UCSD-AML1 (cell line): ENCODE measurements around the gene KRT74.
"Not testable (repeated sequence)": the region's sequence is repeated elsewhere in the genome, so short reads cannot be mapped to it uniquely, and the experiment has no call there.

ENCODE experiments used
- DNase-seq: peaks from one replicate; lab custom pipeline; 2025; ENCODE audit not compliant: unreplicated experiment; lab: John Stamatoyannopoulos, UW

The KRT74 gene

DNA sequence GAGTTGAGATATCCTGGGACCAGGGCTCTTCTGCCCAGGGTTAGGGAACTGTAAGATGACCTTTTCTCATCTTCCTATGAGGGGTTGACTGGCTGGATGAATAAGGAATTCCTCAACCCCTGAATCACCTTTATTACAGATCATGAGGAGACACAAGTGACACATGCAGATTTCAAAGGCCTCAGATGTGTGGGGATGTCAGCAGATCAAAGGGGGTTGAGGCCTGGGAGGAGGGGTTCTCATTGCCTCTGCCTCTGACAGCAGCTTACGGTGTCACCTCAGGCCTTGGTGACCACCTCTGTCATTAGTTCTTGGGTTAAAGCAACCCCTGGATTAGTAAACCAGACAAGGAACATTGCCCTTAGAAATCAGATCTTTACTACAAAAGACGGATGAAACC lies 29.7 kb upstream of the KRT74 start:
- no peak for DNase-seq

DNA sequence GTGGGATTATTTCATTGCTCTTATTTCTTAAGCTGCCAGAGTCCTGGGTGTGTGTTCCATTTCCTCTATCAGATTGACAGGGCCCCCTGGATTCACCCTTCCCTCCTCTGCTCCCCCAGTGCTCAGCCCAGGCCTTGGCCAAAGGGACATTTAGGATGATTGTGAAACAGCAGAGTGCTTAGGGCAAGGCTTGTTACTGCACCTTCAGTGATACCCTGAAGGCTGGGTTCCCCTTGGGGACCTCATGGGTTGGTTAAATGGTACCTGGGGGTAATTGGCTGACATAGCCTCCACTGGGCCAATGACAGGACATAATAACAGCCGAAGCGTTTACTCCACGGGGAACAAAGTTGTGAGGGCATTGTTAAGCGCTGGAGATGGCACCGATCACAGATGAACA lies 28.9 kb upstream of the KRT74 start:
- no peak for DNase-seq

DNA sequence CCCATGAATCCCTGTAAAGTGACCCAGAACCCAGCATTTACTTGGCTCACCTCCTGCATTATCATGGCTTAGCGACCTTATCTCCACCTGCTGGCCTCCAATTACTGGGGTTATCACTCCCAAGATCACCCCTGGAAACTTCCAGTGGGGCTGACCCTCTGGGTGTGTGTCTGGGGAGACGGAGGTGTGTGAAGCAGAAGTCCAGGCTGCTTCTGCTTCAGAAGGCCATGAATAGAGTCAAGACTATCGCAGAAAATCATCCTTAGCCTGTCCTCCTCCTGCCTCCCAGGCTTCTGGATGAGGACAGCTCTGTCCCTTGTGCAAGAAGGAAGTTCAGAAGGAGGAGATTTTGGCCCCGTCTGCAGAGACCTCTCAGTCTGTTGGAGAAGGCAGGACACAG lies 28.0 kb upstream of the KRT74 start:
- no peak for DNase-seq

DNA sequence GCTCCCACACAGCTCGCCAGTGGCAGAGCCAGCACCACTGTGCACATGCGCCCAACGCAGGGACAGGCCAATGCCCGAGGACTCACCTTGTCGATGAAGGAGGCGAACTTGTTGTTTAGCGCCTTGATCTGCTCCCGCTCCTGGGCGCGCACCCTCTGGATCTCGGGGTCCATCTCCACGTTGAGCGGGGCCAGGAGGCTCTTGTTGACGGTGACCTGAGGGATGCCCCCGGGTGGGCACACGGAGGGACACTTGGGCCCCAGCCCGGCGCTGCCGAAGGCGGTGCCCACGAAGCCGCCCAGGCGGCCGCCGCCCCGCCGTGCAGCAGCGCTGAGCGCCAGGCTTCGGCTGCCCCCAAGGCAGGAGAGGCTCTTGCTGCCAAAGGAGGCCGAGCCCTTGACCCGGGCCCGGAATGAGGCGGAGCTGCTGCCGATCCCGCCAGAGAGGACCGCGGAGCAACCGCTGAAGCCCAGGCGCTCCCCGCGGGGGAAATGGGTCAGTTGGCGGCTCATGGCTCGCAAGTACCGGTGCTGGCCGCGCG lies 27.4 kb upstream of the KRT74 start, which contains the start of gene KRT72:
TSS of gene KRT72 (minus strand) at position 523 of the 541 bp plus-strand sequence. CDS start at position 512, 11 bp downstream.
- no peak for DNase-seq

DNA sequence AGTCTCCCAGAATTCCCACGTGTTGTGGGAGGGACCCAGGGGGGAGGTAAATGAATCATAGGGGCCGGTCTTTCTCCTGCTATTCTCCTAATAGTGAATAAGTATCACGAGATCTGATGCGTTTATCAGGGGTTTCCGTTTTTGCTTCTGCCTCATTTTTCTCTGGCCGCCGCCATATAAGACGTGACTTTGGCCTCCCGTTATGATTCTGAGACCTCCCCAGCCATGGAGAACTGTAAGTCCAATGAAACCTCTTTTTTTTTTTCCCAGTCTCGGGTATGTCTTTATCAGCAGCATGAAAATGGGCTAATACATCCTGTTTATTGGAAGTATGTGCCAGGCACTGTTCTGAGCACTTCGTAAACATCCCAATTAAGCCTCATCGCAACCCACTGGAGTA lies 26.8 kb upstream of the KRT74 start:
- DNase-seq: no peak

DNA sequence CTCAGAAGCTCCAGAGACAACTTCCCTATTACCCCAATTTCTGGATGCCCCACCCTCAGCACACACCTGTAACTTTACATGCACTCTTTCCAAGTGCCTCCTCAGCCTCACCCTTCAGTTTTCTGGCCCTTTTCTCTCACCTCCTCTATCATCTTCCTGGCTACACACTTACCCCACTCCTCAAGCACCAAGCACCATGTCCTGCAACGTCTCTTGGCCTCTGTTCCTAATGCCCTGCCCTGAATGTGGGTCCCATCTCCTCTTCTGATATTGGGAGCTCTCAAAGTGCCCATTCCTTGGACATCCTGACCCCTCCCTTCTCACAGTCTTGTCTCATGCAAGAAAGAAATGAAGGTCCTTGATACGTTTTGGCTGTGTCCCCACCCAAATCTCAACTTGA lies 26.4 kb upstream of the KRT74 start:
- no peak for DNase-seq

DNA sequence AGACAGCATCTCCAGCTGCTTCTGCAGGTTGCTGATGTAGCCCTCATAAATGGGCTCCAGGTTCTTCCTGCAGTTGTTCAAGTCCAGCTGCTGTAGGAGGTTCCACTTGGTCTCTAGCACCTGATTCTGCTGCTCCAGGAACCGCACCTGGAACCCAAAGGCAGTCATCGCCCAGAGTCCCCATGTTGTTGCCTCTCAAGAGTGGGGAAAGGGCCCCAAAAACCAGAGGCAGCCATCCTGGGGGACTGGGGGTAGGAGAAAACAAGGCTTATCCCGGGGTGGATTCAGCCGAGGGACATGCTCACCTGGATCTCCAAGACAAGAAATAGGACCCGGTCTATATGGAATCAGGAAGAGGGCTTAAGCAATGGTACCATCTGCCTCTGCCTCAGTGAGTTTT lies 25.3 kb upstream of the KRT74 start:
- DNase-seq: no peak

DNA sequence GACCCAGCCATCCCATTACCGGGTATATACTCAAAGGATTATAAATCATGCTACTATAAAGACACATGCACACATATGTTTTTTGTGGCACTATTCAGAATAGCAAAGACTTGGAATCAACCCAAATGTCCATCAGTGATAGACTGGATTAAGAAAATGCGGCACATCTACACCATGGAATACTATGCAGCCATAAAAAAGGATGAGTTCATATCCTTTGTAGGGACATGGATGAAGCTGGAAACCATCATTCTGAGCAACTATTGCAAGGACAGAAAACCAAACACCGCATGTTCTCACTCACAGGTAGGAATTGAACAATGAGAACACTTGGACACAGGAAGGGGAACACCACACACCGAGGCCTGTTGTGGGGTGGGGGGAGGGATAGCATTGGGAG lies 20.6 kb upstream of the KRT74 start:
- not testable (repeated sequence) for DNase-seq

DNA sequence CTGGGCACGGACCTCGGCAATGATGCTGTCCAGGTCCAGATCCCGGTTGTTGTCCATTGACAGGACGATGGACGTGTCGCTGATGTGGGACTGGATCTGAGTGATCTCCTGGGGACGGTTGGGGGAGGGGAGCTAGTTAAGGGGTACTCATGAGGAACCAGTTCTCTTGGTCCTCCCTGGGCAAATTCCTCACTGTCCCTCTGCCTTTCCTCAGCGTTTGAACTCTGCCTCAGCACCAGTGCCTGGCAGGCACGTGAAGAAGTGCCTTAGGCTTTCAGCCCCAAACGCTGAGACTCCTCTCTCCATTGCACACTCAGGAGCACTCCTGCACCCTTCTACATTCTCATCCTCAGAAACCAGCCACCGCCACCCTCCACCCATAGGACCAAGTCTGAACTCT lies 17.9 kb upstream of the KRT74 start:
- DNase-seq: no peak

DNA sequence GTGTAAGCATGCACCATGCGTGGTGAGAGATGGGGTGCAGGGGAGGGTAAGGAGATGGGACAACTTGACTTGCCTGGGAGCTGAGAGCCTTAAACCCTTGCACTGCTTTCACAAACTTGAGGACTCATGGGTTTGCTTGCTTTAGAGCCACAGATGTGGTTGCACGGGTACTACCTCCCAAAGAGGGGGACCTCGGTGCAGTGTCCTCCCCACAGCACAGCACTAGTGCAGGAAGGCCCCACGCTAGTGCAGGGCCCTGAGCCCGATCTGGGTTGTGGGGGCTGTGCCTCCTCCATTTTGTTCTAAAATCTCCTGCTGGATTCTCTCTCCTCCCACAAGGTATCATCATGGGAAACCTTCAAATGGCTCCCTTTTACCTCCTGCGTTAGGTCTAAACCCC lies 16.4 kb upstream of the KRT74 start:
- DNase-seq: no peak

DNA sequence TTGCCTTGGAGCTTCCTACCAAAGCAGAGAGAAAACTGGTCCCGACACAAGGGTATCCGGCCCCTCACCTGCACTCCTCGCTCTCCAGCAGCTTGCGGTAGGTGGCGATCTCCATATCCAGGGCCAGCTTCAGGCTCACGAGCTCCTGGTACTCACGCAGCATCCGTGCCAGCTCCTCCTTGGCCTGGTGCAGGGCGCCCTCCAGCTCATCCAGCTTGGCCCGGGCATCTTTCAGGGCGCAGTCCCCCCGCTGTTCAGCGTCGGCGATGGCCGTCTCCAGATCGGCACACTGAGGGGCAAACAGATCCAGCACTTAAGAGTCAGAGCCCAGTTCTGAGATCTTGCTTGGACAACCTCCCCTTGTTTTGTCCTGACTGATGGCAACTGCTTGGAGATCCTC lies 13.9 kb upstream of the KRT74 start:
- no peak for DNase-seq

DNA sequence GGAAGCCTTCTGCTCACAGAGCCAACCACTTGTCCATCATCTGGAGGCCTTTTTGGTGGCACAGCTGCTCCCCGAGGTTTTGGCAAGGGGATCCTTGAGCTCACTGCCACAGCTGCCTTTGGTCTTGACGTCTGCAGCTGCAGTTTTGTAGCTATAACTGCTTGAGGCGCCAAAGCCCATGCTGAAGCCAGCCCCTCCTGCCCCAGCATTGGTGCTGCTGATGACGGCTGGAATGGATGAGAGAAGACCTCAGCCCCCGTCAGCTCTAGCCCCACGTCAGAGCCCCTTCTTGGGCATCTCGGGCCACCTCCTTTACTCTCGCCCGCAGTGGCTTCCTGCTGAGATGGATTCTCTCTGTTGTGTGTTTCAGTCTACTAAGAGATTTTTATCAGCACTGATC lies 12.3 kb upstream of the KRT74 start:
- DNase-seq: no peak

DNA sequence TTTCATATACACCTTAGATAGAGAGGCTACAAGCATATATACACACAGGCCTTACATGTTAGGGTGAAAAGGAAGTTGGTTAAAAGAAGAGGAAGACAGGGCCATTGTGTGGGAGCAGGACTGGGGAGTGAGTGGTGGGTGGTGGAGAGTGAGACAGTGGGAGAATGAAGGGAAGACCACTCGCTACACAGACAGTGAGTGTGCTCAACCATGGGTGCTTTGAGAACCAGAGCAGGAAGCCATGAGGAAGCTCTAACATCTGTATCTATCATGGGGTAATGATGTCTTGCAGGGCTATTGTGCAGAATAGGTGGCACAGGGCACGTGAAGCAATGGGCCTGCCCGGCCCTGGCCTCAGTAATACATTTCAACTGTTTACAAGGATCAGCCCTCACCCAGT lies 11.4 kb upstream of the KRT74 start:
- DNase-seq: no peak

DNA sequence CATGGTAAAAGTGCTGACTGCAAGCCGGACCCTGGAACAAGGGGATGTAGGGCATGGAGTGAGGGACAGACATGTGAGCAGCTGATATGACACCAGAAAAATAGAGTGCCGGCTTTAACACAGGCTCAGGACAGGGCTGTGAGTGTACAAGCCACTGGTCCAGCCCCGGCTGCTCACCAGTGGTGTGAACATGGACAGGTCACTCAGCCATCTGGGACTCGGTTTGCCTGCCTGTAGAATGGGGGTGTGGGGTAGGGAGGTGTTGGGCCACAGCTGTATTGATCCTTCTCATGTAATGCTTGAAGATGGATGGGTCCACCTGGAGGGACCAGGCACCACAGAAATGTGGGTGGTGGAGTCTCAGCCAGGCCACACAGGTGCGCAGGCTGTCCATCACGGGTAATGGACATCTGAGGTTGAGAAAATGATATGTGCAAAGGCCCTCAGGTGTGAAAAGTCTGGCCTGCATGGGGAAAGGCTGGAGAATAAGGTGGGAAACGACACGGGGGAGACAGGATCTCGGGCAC lies 10.6 kb upstream of the KRT74 start:
- no peak for DNase-seq

DNA sequence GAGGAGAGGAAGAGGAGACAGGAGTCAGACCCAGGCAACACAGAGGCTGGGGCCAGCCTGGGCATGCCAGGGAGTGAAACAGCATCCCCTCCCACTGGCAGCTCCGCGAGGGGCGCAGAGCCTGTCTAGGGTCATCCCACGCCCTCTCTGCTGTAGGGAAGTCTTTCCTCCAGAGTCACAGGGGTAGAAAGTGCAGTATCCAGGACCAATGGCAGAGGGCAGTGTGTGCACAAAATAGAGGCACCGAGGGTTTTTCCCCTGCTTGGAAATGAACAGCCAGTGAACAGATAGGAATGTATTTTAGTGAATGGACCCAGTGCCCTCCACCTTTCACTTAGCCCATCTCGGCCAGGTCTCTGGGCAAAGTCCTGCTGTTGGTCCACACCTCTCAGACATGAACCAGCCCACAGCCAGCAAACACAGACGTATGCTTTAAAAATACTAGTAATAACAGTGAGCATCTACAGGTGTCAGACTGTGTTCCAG lies 9.4 kb upstream of the KRT74 start:
- peak; percentile 65 for DNase-seq

DNA sequence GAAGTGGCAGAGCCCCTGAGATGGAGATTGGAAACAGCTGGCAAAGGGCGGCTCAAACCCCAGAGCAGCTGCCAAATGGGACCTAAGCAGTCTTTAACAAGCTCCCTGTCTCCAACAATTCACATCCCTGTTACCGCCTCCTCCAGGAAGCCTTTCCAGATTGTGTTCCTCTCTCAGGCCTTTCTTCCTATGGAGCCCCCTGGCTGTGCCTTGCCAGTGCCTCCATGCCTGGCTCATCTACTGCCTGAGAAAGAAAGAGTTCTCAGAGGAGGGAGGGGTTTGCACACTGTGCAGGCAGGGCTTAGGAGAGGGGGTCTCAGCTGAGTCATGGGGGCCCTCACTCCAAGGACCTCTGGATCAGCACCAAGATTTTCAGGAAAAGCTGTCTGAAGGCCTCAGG lies 8.8 kb upstream of the KRT74 start:
- DNase-seq: no peak

DNA sequence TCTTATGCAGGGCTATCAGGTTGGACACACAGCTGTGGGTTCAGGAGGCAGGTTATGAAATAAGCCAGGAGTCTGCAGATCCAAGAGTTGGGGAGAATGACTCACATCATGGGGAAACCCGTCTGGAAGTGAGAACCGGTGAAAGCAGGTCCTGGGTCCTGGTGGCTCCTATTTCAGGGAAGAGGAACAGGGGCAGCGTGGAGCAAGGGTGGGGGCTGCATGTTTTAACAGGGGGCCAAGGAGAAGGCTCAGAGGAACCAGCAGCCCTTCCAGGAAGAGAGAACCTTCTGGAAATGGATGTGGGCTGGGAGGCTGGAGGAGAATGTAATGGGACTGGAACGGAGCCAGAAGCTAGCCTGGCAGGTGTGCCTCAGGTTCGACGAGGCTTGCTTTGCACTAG lies 7.8 kb upstream of the KRT74 start:
- no peak for DNase-seq

DNA sequence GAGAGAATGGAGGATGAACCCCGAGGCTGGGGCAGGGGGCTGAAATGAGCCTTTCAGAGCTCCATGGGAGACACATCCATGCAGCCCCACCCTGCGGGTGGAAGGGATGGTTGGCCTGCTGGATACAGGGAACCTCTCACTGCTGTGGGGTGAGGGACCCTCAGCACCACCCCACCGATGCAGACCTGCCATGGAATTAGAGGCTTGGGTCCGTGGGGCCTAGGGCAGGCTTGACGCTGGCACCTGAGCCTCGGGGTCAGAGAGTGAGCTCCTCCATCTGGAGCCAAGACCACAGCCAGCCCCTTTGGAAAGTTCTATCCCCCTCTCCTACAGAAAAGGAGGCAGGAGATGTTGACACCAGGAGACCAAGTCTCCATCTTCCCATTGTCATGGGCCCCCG lies 7.4 kb upstream of the KRT74 start:
- no peak for DNase-seq

DNA sequence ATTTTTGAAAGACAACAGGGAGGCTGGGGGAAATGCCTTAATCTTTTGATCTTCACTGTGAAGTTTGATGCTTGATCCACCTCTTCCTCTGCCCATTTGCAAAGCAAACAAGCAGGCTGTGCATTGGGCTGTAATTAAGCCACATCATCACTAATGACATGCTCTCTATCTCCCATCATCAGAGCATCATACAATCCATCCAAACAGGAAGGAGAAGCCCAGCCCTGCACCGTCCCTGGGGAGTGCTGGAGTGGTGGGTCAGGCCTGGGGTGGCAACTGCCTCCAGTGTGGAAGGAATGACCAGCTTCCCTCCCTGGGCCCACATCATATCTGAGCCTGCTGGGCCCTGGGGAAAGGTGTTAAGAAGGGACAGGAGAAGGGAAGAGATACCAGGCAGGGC lies 6.9 kb upstream of the KRT74 start:
- DNase-seq: no peak

DNA sequence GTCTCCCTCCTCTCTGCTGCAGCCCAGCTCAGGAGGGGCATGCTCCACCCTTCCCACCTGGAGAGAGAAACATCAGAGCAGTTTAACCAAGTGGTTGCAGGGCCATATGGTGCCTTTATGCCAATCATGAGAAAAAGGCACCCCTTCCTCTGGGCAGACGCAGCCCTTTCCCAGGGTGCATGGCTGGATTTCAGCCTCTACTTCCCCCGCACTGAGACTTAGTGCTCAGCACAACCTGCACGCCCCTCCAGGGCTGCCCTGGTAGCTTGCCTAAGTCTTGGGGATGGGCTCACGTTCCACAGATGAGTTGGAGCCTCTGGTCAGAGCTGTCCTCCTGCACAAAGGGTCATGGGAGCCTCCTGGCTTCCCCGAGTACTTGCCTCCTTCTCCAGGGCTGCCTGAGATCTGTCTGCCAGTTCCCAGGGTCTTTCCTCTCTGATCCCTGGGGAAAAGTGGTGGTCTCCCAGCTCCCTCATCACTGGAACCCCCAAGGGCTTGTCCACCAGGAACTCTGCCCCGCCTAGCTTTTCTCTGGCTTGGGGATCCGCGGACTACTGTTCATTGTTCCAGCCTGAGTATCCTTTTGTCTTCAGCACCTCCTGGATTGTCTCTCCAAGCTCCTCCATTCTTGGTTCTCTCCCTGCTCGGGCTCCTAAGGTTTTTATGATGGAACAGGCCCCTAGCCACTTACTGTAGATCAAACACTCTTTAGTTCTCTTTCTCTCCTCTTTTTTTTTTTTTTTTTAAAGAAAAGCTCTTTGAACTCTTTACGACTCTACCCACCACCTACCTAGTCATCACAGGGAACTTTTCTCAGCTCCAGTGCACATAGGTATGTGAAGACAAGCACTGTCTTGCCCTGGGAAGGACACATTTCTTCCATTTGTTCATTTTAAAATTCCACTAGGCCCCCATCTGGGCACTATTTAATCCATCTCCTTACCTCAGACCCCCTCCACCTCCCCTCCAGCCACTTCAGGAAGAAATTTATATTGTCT lies 6.1 kb upstream of the KRT74 start:
- DNase-seq: no peak

DNA sequence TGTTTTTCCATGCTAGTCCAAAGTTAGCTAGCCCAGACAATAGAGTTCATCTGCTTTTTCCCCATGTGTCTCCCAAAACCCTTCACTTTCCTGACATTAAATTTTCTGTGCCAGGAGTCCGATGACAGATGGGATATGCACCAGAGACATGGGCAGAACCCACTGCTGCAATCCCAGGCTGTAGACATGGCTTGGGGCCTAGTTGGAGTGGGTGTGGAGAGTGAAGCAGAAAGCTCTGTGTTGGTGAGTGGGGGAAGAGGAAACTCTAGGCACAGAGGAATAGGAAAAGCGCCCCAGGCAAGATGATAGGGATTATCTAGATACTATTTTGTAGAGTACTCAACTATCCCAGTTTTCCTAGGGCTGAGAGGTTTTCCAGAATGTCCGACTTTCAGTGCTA lies 4.8 kb upstream of the KRT74 start:
- no peak for DNase-seq

DNA sequence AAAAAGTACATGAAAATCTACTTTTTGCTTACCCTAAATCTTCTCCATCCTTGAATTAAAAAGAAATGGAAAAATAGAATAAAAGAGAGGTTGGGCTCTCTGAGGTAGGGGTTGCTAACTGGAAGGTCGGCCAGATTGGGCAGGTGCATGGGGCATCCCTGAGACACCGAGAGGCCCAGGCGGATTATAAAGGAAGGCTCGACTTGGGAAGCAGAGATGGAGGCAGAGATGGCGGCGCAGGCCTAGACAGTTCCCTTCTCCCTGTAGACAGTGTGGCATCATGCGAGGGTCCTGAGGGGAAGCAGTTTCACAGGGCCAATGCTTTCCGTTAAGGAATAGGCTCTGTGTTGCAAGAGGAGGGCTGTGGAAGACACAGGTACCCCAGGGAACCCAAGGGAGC lies 3.7 kb upstream of the KRT74 start:
- DNase-seq: no peak
